Hypothalamus (tissue), 51 donors: ENCODE results near the gene MRPL27.

ENCODE experiments used
- DNase-seq, 51 donors: peaks; one replicate each; lab custom pipeline; 2025; lab: John Stamatoyannopoulos, UW

Gene MRPL27

GRCh38 chr17:50319306-50320004 is 53.5 kb downstream of the MRPL27 start:
- DNase-seq, result no peak

- no peak for DNase-seq
Measured at GRCh38 chr17:50318501-50319285, 54.3 kb downstream of the MRPL27 start.
